HFF-Myc (cell line): ENCODE measurements around the gene CGB7.
"Not testable (repeated sequence)": the region's sequence is repeated elsewhere in the genome, so short reads cannot be mapped to it uniquely, and the experiment has no call there.

Experiments
- DNase-seq: peaks from one replicate; pipeline ENCODE4 v3.0.0-alpha.2; 2011; ENCODE audit warnings: low read depth; ENCODE audit errors: extremely low read depth
- H3K4me3 ChIP-seq: replicated peaks from 2 replicates; pipeline ENCODE4 v1.5.1; 2011; ENCODE audit warnings: low read depth, mild to moderate bottlenecking, control low read depth, low read length
- CTCF ChIP-seq: IDR thresholded peaks from 2 replicates; pipeline ENCODE4 v1.5.1; 2012; ENCODE audit warnings: mild to moderate bottlenecking, low read depth, low read length, control low read depth; ENCODE audit errors: missing control alignments

Gene CGB7

GRCh38 chr19:49031642-49032301 is 25.8 kb downstream of the CGB7 start, which contains the start of gene CGB2:
Gene CGB2 (plus strand): TSS chr19:49031890. CDS start chr19:49032096, 206 bp downstream.
- peak; percentile 50 for TF ChIP-seq CTCF
- DNase-seq, H3K4me3 ChIP-seq: not testable (repeated sequence)

GRCh38 chr19:49030323-49030722 is 27.2 kb downstream of the CGB7 start:
- H3K4me3 ChIP-seq, DNase-seq: not testable (repeated sequence)

- not testable (repeated sequence) for DNase-seq
These were observed 27.8 kb downstream of the CGB7 start for GRCh38 chr19:49029749-49030148.

GRCh38 chr19:49028686-49029085 is 28.9 kb downstream of the CGB7 start:
- DNase-seq, H3K4me3 ChIP-seq: not testable (repeated sequence)

More at GRCh38 chr19:49029749-49030148, 27.8 kb downstream of the CGB7 start:
- H3K4me3 ChIP-seq, result not testable (repeated sequence)

- not testable (repeated sequence) for DNase-seq
These were observed 31.9 kb downstream of the CGB7 start for GRCh38 chr19:49025599-49025998.

GRCh38 chr19:49025088-49025487 is 32.5 kb downstream of the CGB7 start:
- not testable (repeated sequence) for H3K4me3 ChIP-seq, DNase-seq

More at GRCh38 chr19:49025599-49025998, 31.9 kb downstream of the CGB7 start:
- not testable (repeated sequence) for H3K4me3 ChIP-seq

- DNase-seq, H3K4me3 ChIP-seq: not testable (repeated sequence)
These were observed 33.3 kb downstream of the CGB7 start, which contains the start of gene CGB3 for GRCh38 chr19:49024233-49024632. Gene CGB3 (minus strand): TSS chr19:49024333. CDS start chr19:49023971, 362 bp downstream.

- TF ChIP-seq CTCF, result no peak
- no peak for DNase-seq
- H3K4me3 ChIP-seq, result no peak overlapping the region
These were observed 35.4 kb downstream of the CGB7 start for GRCh38 chr19:49022116-49022515.

- H3K4me3 ChIP-seq, result no peak overlapping the region
- no peak for DNase-seq
- no peak for TF ChIP-seq CTCF
These were observed 36.3 kb downstream of the CGB7 start for GRCh38 chr19:49020931-49021895.

- no peak for DNase-seq
- H3K4me3 ChIP-seq, result no peak overlapping the region
- no peak for TF ChIP-seq CTCF
These were observed 37.2 kb downstream of the CGB7 start for GRCh38 chr19:49020342-49020741.
